OCI-M1 (cell line): ENCODE data around the gene KIF3A.

Experiments
- DNase-seq: peaks from one replicate; lab custom pipeline; 2025; lab: John Stamatoyannopoulos, UW

Gene KIF3A

DNA sequence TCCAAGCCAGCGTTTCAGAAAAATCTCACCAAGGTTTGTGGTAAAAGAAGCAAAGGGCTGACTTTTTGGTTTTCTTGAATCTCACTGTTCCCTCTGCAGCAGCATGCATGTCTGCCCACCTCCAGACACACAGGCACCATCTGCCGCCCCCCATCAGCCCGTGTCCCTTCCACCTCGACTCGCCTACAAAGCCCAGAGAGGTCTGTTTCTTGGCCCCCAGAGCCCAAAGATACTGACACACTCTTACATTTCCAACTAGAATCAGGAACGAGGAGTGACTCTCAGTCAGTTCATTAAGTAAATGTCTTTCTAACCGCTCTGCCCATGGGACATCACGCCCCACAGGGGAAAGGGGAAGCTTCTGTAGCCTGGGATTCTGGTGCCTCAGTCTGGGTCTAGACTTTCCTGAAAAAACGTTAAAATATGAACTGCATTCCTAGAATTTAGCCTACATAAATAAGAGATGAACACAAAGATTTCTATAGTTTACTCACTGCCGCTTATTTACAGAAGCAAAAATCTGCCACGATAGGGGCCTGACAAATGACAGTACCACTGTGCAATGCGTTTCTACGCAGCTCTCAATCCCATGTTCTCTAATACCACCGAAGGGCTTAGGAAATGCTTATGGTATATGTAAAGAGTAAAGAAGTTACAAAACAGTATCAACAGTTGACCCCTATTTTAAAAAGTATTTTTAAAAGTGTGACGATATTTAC is 59.5 kb downstream of the KIF3A start:
- no peak for DNase-seq

DNA sequence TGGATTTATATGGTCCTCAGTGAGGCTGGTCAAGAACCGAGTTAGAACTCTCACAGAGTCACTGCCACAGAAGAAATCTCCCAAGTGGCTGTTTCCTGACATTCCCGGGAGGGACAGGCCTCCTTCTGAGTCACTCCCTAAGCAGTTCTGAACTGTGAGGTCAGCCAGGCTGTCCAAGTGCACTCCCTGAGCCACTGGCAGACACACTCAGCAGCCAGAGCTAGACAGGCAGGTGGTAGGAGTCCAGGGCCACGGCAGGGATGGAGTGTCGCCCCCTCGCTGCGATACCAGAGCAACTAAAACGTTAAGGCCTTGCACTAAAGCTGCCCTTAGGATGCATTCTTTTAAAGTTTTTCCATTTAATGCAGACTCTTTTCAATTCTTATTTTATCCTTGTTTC is 60.2 kb downstream of the KIF3A start:
- DNase-seq = peak; percentile 9

DNA sequence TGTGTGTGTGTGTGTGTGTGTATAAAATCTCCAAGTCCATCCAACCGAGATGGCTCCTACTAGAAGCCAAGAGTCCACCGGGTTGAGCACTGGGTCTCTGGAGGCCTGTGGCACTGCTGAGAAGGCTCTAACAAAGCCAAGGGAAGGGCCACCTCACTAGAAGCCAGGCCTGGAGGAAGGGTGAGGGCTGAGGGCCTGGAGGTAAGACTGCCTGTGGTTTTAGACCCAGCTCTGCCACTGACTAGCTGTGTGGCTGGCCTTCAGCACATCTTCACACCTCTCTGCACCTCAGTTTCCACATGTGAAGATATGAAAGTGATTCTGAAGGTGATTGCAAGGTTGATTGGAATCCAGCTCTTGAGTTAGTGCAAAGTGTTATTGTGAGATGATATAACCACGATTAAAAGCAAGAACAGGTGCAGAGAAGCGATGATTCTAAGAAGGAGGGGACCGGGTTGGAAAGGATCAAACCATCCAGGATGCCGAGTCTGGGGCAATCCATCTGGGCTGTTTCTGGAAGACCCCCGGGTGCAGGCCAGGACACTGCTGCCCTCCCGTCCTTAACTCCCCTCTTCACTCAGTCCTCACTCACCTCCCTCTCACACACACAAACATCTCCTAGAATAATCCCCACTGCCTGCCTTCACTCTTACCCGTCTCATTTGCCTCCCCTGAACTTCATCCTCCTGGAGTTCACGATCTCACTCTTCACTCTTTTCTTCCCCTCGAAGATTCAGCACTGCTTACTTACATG is 61.2 kb downstream of the KIF3A start:
- DNase-seq = no peak

DNA sequence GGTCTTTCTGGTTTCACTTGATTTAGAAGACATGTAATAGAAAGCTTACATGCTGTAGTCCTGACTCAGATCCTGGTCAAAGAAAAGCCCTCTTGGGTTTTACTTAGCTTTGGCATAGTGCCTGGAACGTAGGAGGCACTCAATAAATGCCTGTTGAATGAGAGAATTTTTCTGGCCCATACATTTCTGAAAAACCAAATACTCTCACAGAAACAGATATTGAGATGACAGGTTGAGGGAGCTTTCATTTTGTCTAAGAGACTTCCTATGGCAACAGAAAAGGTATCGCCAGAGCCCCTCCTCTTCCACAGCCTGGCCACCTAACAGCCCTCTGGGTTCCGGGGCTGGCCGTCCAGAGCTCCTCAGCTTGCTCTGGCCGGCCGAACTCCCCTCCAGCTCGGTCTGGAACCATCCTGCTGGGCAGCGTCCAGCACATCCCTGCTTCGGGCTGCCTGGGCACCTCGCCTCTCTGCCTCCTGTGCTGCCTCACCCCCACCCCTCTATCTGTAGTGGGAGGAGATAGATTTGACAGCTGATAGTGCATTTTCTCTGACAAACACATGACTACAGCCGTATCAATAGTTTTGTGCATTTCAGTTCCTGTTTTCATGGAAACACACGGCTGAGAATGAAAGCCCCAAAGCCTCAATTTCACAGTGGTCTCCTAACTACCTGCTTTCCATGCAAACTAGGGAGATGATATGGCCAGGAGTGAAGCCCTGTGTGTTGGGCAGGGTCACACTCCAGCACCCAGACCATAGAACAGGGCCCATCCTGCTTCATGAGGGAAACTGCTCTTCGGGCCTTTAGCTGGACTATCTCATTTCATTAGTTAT is 62.5 kb downstream of the KIF3A start:
- peak; percentile 35 for DNase-seq

DNA sequence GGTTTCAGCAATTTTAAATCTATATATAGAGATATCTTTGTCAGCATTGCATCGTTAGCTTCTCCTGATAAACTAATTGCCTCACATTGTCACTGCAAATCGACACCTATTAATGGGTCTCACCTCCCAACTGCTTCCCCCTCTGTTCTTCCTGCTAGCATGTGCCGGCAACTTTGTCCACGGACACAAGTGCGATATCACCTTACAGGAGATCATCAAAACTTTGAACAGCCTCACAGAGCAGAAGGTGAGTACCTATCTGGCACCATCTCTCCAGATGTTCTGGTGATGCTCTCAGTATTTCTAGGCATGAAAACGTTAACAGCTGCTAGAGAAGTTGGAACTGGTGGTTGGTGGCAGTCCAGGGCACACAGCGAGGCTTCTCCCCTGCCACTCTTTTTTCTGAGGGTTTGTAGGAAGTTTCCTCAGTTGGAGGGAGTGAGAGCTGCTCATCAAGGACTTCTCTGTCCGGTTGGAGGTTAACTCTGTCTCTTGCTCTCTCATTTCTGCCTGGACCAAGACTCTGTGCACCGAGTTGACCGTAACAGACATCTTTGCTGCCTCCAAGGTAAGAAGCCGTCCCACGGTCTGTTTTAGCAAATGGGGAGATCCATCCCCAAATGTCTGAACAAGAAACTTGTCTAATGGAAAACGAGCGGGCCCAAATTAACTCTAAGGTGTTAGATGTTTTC is 63.3 kb downstream of the KIF3A start, which contains the start of gene IL4:
Gene IL4 (plus strand): TSS at position 51 of the 692 bp plus-strand sequence. CDS start 62 bp downstream, at position 113.
- DNase-seq = no peak

DNA sequence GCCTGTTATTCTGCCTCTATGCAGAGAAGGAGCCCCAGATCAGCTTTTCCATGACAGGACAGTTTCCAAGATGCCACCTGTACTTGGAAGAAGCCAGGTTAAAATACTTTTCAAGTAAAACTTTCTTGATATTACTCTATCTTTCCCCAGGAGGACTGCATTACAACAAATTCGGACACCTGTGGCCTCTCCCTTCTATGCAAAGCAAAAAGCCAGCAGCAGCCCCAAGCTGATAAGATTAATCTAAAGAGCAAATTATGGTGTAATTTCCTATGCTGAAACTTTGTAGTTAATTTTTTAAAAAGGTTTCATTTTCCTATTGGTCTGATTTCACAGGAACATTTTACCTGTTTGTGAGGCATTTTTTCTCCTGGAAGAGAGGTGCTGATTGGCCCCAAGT is 63.9 kb downstream of the KIF3A start:
- peak; percentile 40 for DNase-seq

DNA sequence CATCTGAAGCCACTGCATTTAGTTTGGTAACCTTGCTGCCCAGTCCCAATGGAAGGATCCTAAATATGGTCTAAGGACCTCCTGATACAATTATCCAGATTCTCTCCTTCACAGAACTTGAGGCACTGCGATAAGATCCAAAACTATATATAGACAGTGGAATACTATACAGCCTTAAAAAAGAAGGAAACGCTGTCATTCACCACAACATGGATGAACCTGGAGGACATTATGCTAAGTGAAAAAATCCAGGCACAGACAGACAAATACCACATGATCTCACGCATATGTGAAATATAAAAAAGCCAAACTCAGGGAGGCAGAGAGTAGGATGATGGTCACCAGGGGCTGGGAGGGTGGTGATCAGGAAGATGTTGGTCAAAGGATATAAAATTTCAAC is 66.3 kb downstream of the KIF3A start:
- no peak for DNase-seq

DNA sequence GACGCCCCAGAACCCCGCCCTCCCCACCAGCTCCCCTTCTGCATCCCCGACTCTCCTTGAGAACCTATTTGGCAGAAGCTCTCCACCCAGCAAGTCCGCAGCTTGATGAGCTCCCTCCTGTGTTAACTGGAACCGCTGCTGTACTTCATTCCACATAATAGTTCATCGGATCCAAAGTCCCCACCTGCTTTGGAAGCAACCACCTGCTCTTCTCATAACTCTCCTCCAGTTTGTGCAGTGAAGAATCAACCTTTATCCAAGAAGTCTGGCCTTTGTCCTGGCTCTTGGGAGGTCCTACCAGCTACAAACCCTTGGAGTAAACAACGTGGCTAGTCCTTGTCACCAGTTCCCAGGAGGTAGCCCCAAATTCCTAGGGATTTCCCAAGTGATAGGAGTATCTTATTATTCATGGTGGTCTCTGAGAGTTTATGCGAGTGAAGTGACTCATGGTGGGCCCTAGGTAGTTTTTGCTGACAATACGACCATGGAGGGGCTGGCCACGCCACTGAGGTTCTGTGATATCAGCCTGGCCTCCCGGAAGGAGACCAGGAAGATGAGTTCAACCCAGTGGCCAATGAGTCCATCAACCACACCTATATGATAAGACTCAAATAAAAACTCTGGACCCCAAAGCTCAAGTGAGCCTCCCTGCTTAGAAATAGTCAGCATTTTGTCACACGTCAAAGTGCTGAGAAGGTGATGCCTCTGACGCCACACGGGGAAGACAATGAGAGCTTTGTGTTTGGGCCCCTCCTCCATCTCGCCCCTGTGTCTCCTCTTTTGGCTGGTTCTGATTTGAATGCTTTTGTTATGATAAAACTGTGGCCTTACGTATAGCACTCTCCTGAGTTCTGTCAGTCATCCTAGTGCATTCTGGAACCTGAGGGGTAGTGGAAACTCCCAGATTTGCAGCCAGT is 67.1 kb downstream of the KIF3A start:
- DNase-seq = no peak

DNA sequence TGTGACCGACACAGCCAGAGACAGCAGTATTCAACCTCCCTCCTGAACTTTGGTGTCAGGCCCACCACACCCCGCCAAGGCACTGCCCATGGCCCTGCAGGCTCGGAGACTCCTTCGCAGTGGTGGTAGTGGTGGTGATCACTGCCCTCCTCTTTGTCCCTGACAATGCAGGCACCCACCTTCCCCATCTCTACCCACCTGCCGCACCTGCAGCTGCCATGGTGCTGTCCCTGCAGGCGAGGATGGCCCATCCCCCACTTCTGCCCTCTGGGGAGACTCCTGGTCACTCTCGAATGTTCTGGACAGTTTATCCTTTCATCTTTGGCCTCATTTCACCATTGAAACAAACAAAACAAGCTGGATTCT is 67.9 kb downstream of the KIF3A start:
- DNase-seq = no peak

DNA sequence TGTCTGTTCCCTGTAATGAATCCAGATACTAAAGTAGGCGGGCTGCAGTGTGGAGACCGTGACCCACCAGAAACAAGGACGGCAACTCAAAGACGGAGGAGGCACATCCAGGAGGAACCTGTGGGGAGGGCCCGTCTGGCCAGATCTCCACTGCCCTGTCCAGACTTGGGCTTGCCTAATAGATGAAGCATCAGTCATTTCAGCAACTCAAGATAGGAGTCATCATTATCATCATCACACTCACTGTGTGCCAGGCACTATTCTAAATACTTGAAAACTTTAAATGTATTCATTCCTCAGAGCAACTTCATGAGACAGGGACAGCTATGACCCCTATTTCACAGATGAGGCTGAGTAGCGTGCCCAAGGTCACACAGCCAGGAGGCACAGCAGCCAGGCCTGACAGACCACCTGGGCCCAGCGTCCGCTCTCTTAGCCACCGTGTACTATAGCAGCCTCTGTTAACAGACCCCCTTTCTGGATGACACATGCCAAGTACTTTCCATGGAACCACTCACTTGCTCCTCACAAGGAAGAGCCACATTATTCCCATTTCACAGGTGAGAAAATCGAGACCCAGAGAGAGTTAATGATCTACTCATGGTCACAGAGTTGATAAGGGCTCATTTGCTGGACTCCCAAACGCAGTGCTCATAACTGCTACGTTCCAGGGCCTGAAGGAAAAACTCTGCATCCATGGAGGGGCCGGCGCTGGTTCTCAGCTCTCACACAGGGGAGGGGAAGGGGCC is 68.5 kb downstream of the KIF3A start:
- DNase-seq = no peak

DNA sequence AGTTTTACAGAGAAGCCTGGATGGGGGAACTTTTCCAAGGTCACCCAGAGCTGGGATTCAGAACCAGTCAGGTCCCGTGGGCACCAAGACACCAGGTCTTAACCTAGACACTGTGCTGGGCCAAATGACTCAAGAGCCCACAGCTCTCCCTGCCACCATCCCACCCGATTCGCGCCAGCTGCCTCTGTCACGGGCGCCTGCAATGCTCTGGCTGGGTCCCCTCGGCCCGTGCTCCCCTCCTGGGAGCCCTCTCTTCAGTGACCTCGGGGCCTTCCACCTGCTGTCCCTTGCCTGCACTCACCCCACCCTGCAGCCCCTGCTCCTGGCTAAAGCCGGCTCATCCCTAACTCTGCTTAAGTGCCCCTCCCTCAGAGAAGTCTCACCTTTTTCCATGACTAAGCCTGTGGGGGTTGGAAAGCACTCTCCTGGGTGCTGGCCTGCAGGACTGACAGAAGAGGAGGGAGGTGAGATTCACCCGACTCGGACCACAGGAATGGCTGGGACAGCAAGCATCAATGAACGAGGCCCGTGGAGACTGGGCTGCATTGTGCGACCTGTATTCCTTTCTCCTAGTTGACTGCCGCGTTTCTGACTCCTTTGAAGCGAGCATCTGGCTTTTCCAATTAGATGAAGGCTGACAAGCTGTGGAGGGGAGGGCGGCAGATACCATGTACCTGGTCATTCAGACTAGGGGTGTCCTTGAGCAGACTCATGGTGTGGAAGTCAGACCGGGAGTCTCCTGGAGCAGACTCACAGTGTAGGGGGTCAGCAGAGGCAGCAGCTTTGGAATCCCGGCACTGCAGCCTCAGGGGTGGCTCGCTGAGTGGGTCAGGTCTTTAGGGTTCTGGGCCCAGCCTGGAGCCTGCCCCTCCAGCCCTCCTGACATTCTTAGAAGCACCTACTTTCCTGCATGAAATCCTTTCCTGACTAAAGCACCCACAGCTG is 69.3 kb downstream of the KIF3A start:
- DNase-seq = no peak

DNA sequence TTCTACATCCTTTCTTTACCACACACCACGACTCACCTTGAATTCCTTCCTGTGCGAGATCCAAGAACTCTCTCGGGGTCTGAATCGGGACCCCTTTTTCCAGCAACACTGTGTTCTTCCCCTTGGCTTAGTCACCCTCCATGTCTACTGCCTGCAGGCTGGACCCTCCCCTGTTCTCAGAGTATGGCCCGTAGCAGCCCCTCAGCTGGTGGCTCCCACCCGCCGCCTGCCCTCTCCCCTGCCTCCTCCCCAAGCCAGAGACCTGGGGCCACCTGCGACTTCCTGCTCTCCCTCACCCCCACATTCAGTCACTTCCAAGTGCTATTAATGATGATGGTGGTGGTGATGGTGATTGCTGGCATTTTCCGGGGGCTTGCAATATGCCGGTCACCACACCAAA is 70.0 kb downstream of the KIF3A start:
- no peak for DNase-seq

DNA sequence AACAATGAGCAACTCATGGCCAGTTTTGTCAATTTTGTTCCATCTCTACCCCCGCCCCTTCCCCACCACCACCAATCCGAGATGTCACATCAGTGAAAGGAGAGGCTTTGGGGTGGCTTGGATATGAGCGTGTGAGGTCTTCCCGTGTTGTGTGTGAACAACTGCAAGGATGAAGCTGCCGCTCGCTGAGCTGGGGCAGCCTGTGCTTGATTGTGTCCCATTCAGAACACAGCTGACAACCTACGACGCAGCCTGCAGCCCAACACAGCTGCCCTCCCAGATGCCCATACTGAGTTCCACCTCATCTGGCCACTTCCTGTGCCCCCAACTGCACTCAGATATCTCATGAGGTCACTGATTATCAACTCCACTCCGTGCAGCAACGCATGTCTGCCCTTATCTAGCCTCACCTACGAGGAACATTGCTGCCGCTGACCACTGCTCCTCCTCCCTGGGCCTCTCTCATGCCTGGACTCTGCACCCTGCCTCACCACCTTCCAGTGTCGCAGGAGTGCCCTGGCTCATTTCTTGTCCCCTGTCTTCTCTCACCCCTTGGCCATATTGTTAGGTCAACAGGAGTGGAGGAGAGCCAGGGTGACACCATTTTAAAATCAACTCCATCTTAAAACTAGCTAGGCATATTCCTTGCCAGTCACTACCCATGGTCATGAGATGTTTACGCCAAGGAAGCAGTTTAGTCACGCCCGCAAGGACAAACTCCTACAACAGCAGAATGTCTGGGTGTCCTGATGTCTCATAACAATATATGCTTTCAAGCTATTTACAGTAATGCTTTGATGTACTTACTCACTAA is 70.8 kb downstream of the KIF3A start:
- DNase-seq = peak; percentile 51

DNA sequence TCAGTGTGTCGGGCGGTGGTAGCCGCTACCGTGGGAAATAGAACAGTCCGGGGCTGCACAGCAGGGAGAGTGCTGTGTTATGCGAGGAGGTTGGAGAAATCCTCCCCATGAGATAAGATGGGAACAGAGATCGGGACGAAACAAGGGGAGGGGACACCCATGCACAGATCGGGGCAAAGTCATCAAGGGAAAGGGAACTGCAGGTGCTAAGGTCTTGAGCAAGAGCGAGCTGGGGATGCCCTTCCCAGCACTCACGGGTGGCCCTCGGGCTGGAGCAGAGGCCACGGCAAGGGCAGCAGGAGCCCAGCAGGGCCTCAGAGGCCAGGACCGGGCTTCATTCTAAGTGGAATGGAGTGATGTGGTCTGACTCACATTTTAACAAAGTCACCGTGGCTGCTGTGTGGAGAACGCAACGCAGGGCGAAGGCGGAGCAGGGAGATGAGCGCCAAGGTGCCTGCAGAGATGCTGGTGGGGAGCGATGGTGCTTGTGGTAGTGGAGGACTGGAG is 71.7 kb downstream of the KIF3A start:
- DNase-seq = no peak

DNA sequence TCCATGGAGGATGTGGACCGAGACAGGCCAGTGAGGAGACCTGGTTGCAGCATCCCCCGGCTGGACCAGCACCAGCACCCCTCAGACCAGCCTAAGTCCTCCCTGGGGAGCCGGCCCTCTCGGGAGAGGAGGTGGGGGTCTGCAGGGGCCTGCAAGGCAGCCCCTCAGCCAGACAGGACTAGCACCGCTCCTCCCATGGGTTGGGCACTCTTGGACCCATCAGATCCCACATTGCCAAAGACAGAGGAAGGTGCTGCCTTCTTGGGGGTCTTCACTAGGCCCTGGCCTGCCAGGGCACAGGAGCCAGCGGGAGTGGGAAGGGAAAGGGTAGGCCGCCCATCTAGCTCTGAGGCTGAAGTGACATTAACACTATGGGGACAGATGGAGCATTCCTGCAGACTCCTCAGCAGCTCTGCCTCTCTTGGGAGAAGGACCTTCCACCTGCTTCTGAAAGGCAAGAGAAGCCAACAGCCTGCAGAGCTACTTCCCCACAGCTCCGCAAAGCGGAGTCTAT is 72.6 kb downstream of the KIF3A start:
- DNase-seq = no peak

DNA sequence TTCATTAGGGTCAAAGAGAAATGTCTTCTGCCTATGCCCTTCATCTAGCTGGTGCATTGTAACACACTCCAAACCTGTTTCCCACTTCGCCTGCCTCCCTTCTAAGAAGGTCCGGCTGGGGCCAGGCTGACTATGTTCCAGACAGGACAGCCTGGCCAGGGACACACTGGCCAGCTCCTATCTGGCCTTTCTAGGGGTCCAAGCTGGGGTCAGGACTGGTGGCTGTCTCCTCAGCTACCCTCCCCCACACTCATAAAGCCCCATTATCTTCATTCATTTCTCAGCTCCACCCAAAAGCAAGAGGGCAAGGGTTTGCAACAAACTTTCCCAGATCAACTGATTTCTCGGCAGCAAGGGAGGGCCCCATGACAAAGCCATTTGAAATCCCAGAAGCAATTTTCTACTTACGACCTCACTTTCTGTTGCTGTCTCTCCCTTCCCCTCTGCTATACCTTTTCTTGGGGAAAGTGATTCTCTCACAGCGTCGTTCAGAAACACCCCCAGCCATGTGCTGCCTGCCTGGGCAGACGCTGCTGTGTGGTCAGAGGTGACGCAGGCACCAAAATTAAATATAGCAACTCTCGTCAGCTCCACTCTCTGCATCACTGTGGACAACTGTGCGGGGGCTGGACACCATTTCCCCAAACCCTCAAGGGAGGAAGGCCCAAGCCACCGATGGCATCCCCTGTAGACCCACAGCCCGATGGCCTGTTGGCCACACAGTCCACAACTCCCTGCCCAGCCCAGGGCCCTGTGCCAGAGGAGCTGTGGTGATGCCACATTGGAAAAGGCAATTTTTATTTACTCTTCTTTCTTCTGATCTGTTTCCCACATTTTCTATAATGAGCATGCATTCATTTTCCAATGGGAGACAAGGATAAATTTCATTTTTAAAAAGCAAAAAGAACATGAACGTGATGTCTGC is 73.3 kb downstream of the KIF3A start:
- DNase-seq = peak; percentile 57
